ENCODE data around the gene SMIM41.

SMIM41 gene

GRCh38 chr12:52056801-52057637, 22.5 kb upstream of the SMIM41 start:
- Mint-ChIP-seq H3K27me3 (ENCODE audit: low read depth) (no peaks in the 10 kb centered on the region), H3K36me3 (ENCODE audit: low read depth) (no peaks in the 10 kb centered on the region), H3K9me3 (no peaks in the 10 kb centered on the region), H3K4me1 (ENCODE audit: low read depth) (peaks cover 8% of the 10 kb centered on the region), H3K27ac (no peak overlapping the region), H3K4me3 (no peak overlapping the region)

GRCh38 chr12:52057638-52058576, 21.6 kb upstream of the SMIM41 start:
- H3K4me3 Mint-ChIP-seq = no peak overlapping the region
- H3K36me3 Mint-ChIP-seq (ENCODE audit: low read depth) = no peaks in the 10 kb centered on the region
- no peaks in the 10 kb centered on the region for H3K9me3 Mint-ChIP-seq
- H3K27ac Mint-ChIP-seq = no peak overlapping the region
- H3K4me1 Mint-ChIP-seq (ENCODE audit: low read depth) = peaks cover 3% of the 10 kb centered on the region
- H3K27me3 Mint-ChIP-seq (ENCODE audit: low read depth) = no peaks in the 10 kb centered on the region

GRCh38 chr12:52058631-52059361, 20.7 kb upstream of the SMIM41 start:
- no peak overlapping the region for H3K4me3 Mint-ChIP-seq
- no peaks in the 10 kb centered on the region for H3K9me3 Mint-ChIP-seq
- no peaks in the 10 kb centered on the region for H3K36me3 Mint-ChIP-seq (ENCODE audit: low read depth)
- no peak overlapping the region for H3K27ac Mint-ChIP-seq
- no peaks in the 10 kb centered on the region for H3K27me3 Mint-ChIP-seq (ENCODE audit: low read depth)
- no peaks in the 10 kb centered on the region for H3K4me1 Mint-ChIP-seq (ENCODE audit: low read depth)

- Mint-ChIP-seq H3K36me3 (ENCODE audit: low read depth) (no peaks in the 10 kb centered on the region), H3K4me3 (no peak overlapping the region), H3K4me1 (ENCODE audit: low read depth) (no peaks in the 10 kb centered on the region), H3K27me3 (ENCODE audit: low read depth) (no peaks in the 10 kb centered on the region), H3K9me3 (no peaks in the 10 kb centered on the region), H3K27ac (peak overlapping the region; percentile 6)
Measured at GRCh38 chr12:52059582-52060497, 19.7 kb upstream of the SMIM41 start.

GRCh38 chr12:52060498-52061177, 18.9 kb upstream of the SMIM41 start:
- Mint-ChIP-seq H3K36me3 (ENCODE audit: low read depth) (no peaks in the 10 kb centered on the region), H3K9me3 (no peaks in the 10 kb centered on the region), H3K27ac (no peak overlapping the region), H3K4me3 (no peak overlapping the region), H3K27me3 (ENCODE audit: low read depth) (peaks cover 5% of the 10 kb centered on the region), H3K4me1 (ENCODE audit: low read depth) (no peaks in the 10 kb centered on the region)

GRCh38 chr12:52061470-52062166, 17.9 kb upstream of the SMIM41 start:
- H3K27me3 Mint-ChIP-seq (ENCODE audit: low read depth) = peaks cover 6% of the 10 kb centered on the region
- no peaks in the 10 kb centered on the region for H3K36me3 Mint-ChIP-seq (ENCODE audit: low read depth)
- H3K27ac Mint-ChIP-seq = no peak overlapping the region
- H3K4me3 Mint-ChIP-seq = no peak overlapping the region
- H3K9me3 Mint-ChIP-seq = no peaks in the 10 kb centered on the region
- H3K4me1 Mint-ChIP-seq (ENCODE audit: low read depth) = no peaks in the 10 kb centered on the region

- Mint-ChIP-seq H3K36me3 (ENCODE audit: low read depth) (no peaks in the 10 kb centered on the region), H3K9me3 (no peaks in the 10 kb centered on the region), H3K27ac (no peak overlapping the region), H3K27me3 (ENCODE audit: low read depth) (peaks cover 6% of the 10 kb centered on the region), H3K4me1 (ENCODE audit: low read depth) (no peaks in the 10 kb centered on the region), H3K4me3 (no peak overlapping the region)
Measured at GRCh38 chr12:52062167-52063081, 17.1 kb upstream of the SMIM41 start.

- Mint-ChIP-seq H3K36me3 (ENCODE audit: low read depth) (no peaks in the 10 kb centered on the region), H3K9me3 (no peaks in the 10 kb centered on the region), H3K27me3 (ENCODE audit: low read depth) (peaks cover 6% of the 10 kb centered on the region), H3K4me1 (ENCODE audit: low read depth) (no peaks in the 10 kb centered on the region), H3K27ac (no peak overlapping the region), H3K4me3 (no peak overlapping the region)
Measured at GRCh38 chr12:52063082-52063924, 16.2 kb upstream of the SMIM41 start.

GRCh38 chr12:52063981-52064649, 15.4 kb upstream of the SMIM41 start:
- Mint-ChIP-seq H3K9me3 (no peaks in the 10 kb centered on the region), H3K4me1 (ENCODE audit: low read depth) (peaks cover 2% of the 10 kb centered on the region), H3K27ac (no peak overlapping the region), H3K36me3 (ENCODE audit: low read depth) (no peaks in the 10 kb centered on the region), H3K27me3 (ENCODE audit: low read depth) (peaks cover 6% of the 10 kb centered on the region), H3K4me3 (no peak overlapping the region)

- Mint-ChIP-seq H3K36me3 (ENCODE audit: low read depth) (peaks cover 1% of the 10 kb centered on the region), H3K9me3 (no peaks in the 10 kb centered on the region), H3K27ac (no peak overlapping the region), H3K4me3 (no peak overlapping the region), H3K4me1 (ENCODE audit: low read depth) (peaks cover 20% of the 10 kb centered on the region), H3K27me3 (ENCODE audit: low read depth) (peaks cover 6% of the 10 kb centered on the region)
Measured at GRCh38 chr12:52066346-52067080, 13.0 kb upstream of the SMIM41 start.

- Mint-ChIP-seq H3K27ac (no peak overlapping the region), H3K27me3 (ENCODE audit: low read depth) (peaks cover 6% of the 10 kb centered on the region), H3K9me3 (no peaks in the 10 kb centered on the region), H3K4me3 (no peak overlapping the region), H3K36me3 (ENCODE audit: low read depth) (peaks cover 4% of the 10 kb centered on the region), H3K4me1 (ENCODE audit: low read depth) (peaks cover 24% of the 10 kb centered on the region)
Measured at GRCh38 chr12:52067081-52067374, 12.5 kb upstream of the SMIM41 start.
